ENCODE results near the gene FSCB. TPM values are rescaled to one million over a fixed set of nuclear protein-coding genes. Genes with fewer than 3 reads are reported as not detected.

Gene FSCB
- total and polyA plus RNA-seq, 2 experiments from 2014 or later, result 0.07 TPM; not detected in 1

GRCh38 chr14:44529026-44529425 is 21.9 kb upstream of the FSCB start:
- Mint-ChIP-seq H3K4me1 (no peaks in the 10 kb centered on the region), H3K36me3 (ENCODE audit: low read depth) (no peaks in the 10 kb centered on the region), H3K4me3 (no peak overlapping the region), H3K27ac (no peak overlapping the region), H3K27me3 (ENCODE audit: insufficient read depth, low read depth, poor library complexity) (no peaks in the 10 kb centered on the region), H3K9me3 (no peaks in the 10 kb centered on the region)
- H3K9me2 ChIP-seq (ENCODE audit: insufficient read depth), result no peaks in the 10 kb centered on the region
- DNase-seq (ENCODE audit: low spot score), result no peak
- H2AFZ ChIP-seq, result peak overlapping the region; percentile 38; the same call in 1 of the 2 replicates
- H3F3A ChIP-seq (replicated peaks; ENCODE audit: low read depth), result no peaks in the 10 kb centered on the region
- TF ChIP-seq CREB1 (CRISPR knock-in tag; IDR thresholded peaks at IDR 0.05; ENCODE audit: low read depth) (no peak), REST (IDR thresholded peaks at IDR 0.05; ENCODE audit: unreplicated experiment) (no peak), NANOG (IDR thresholded peaks at IDR 0.05; ENCODE audit: borderline replicate concordance) (no peak), EZH2 (IDR thresholded peaks at IDR 0.05; ENCODE audit: low read depth, unreplicated experiment) (no peak), ZNF114 (CRISPR knock-in tag; IDR thresholded peaks at IDR 0.05) (no peak), ETS1 (IDR thresholded peaks at IDR 0.05) (no peak), ZNF462 (CRISPR knock-in tag; IDR thresholded peaks at IDR 0.05) (no peak), CTCF (conservative IDR thresholded peaks at IDR 0.05; ENCODE audit: low read depth in 2 of 2) (no peak), EZH2phosphoT487 (IDR thresholded peaks at IDR 0.05; ENCODE audit: unreplicated experiment) (no peak), JUNB (IDR thresholded peaks at IDR 0.05; ENCODE audit: unreplicated experiment) (no peak)
- no peak for ATAC-seq
- H3K4me2 ChIP-seq, result no peak overlapping the region
- H4K20me1 ChIP-seq (replicated peaks; ENCODE audit: insufficient read depth), result no peaks in the 10 kb centered on the region
- no peaks in the 10 kb centered on the region for H3K79me2 ChIP-seq (replicated peaks; ENCODE audit: insufficient read depth)
- H3K27ac ChIP-seq (ENCODE audit: low read depth), result no peak overlapping the region
- H3K4me3 ChIP-seq, result no peak overlapping the region
- H3K36me3 ChIP-seq (ENCODE audit: insufficient read depth), result no peaks in the 10 kb centered on the region
- H3K27me3 ChIP-seq (ENCODE audit: insufficient read depth), result no peaks in the 10 kb centered on the region
- H3K4me1 ChIP-seq (ENCODE audit: insufficient read depth), result no peaks in the 10 kb centered on the region

Measured in GM23338 (cell line).